IMR-90 (cell line): ENCODE measurements around the gene AKIRIN2.

Experiments used
- BHLHE40 ChIP-seq: fragments of 150-350 bp; IDR thresholded peaks from 2 replicates; pipeline ENCODE4 v1.6.1; 2016; ENCODE audit warnings: mild to moderate bottlenecking, low read depth, low read length
- CEBPB ChIP-seq: IDR thresholded peaks from 2 replicates; pipeline ENCODE4 v1.6.1; 2012; ENCODE audit warnings: low read depth, low read length, improper control_type of control experiment
- FOS ChIP-seq: fragments of 150-350 bp; IDR thresholded peaks from 2 replicates; pipeline ENCODE4 v1.6.1; 2016; ENCODE audit warnings: low read depth, low read length
- MAFK ChIP-seq: IDR thresholded peaks from 2 replicates; pipeline ENCODE4 v1.6.1; 2012; ENCODE audit warnings: low read depth, low read length, improper control_type of control experiment
- MAZ ChIP-seq: IDR thresholded peaks from 2 replicates; pipeline ENCODE4 v1.6.1; 2012; ENCODE audit warnings: low read depth, mild to moderate bottlenecking, low read length, improper control_type of control experiment, moderate library complexity, borderline replicate concordance
- MXI1 ChIP-seq: IDR thresholded peaks from 2 replicates; pipeline ENCODE4 v1.6.1; 2012; ENCODE audit warnings: low read depth, mild to moderate bottlenecking, low read length, moderate library complexity, borderline replicate concordance
- POLR2A ChIP-seq: IDR thresholded peaks from 2 replicates; pipeline ENCODE4 v1.6.1; 2012; ENCODE audit warnings: mild to moderate bottlenecking, low read depth, low read length
- RAD21 ChIP-seq: IDR thresholded peaks from 2 replicates; pipeline ENCODE4 v1.6.1; 2012; ENCODE audit warnings: low read length, improper control_type of control experiment
- RFX5 ChIP-seq: IDR thresholded peaks from 2 replicates; pipeline ENCODE4 v1.8.0; 2012; ENCODE audit warnings: low read depth, mild to moderate bottlenecking, low read length, moderate library complexity
- TF ChIP-seq, protein P1 (sequence below): conservative IDR thresholded peaks from 2 replicates; pipeline ENCODE4 v1.5.1; 2012; ENCODE audit warnings: mild to moderate bottlenecking, low read depth, low read length, improper control_type of control experiment
- TF ChIP-seq, protein P2 (sequence below): fragments of 150-350 bp; IDR thresholded peaks from 2 replicates; pipeline ENCODE4 v1.6.1; 2016; ENCODE audit warnings: low read depth, mild to moderate bottlenecking, low read length, moderate library complexity, borderline replicate concordance

DNA sequence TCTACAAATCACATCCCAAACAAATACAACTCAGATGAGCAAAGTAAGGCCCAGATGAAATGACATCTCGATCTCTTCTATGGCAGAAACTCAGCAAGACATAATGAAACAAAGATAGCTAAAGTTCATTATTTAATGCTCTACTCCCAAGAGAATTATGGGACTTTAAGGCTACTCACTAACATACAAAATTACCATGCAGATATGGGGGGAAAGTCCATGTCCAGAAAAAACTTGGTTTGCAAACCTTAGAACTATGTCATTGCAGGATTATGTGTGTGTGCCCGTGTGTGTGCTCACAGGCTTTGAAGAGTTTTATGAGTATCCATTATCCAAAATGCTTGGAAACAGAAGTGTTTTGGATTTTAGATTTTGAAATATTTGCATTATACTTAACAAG is 34.0 kb downstream of the AKIRIN2 start:
- TF ChIP-seq, protein P1, sequence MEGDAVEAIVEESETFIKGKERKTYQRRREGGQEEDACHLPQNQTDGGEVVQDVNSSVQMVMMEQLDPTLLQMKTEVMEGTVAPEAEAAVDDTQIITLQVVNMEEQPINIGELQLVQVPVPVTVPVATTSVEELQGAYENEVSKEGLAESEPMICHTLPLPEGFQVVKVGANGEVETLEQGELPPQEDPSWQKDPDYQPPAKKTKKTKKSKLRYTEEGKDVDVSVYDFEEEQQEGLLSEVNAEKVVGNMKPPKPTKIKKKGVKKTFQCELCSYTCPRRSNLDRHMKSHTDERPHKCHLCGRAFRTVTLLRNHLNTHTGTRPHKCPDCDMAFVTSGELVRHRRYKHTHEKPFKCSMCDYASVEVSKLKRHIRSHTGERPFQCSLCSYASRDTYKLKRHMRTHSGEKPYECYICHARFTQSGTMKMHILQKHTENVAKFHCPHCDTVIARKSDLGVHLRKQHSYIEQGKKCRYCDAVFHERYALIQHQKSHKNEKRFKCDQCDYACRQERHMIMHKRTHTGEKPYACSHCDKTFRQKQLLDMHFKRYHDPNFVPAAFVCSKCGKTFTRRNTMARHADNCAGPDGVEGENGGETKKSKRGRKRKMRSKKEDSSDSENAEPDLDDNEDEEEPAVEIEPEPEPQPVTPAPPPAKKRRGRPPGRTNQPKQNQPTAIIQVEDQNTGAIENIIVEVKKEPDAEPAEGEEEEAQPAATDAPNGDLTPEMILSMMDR = no peak
- TF ChIP-seq MXI1 = no peak
- TF ChIP-seq, protein P2, sequence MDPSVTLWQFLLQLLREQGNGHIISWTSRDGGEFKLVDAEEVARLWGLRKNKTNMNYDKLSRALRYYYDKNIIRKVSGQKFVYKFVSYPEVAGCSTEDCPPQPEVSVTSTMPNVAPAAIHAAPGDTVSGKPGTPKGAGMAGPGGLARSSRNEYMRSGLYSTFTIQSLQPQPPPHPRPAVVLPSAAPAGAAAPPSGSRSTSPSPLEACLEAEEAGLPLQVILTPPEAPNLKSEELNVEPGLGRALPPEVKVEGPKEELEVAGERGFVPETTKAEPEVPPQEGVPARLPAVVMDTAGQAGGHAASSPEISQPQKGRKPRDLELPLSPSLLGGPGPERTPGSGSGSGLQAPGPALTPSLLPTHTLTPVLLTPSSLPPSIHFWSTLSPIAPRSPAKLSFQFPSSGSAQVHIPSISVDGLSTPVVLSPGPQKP = no peak
- TF ChIP-seq MAFK = no peak
- TF ChIP-seq CEBPB = no peak
- no peak for TF ChIP-seq FOS
- TF ChIP-seq RAD21 = no peak
- TF ChIP-seq BHLHE40 = no peak
- TF ChIP-seq POLR2A = no peak
- TF ChIP-seq MAZ = no peak
- no peak for TF ChIP-seq RFX5
